ENCODE results near the gene PDE6G.

The PDE6G gene

GRCh38 chr17:81672954-81673353 lies 16.6 kb upstream of the PDE6G start:
- Histone ChIP-seq H3K4me3 (ENCODE audit: low read length) (no peak overlapping the region), H3K9ac (ENCODE audit: low read depth, low read length) (no peak overlapping the region), H3K36me3 (ENCODE audit: insufficient read depth, low read length) (peaks cover 72% of the 10 kb centered on the region), H3K4me1 (ENCODE audit: insufficient read depth, low read length) (peaks cover 4% of the 10 kb centered on the region; the same call in 1 of the 2 replicates), H3K27me3 (ENCODE audit: insufficient read depth, low read length) (no peaks in the 10 kb centered on the region), H3K9me3 (ENCODE audit: insufficient read depth, low read depth, low read length) (no peaks in the 10 kb centered on the region), H3K27ac (ENCODE audit: low read depth, low read length) (no peak overlapping the region)
- WGBS, result 97% methylated on average over 16 of the region's 16 CpGs

- WGBS, result 96% methylated on average over 18 of the region's 18 CpGs
- Histone ChIP-seq H3K9me3 (ENCODE audit: insufficient read depth, low read depth, low read length) (no peaks in the 10 kb centered on the region), H3K9ac (ENCODE audit: low read depth, low read length) (no peak overlapping the region), H3K36me3 (ENCODE audit: insufficient read depth, low read length) (peaks cover 75% of the 10 kb centered on the region), H3K27ac (ENCODE audit: low read depth, low read length) (no peak overlapping the region), H3K4me3 (ENCODE audit: low read length) (no peak overlapping the region), H3K27me3 (ENCODE audit: insufficient read depth, low read length) (no peaks in the 10 kb centered on the region), H3K4me1 (ENCODE audit: insufficient read depth, low read length) (peaks cover 8% of the 10 kb centered on the region)
Observed at GRCh38 chr17:81672504-81672903, 16.2 kb upstream of the PDE6G start.

- Histone ChIP-seq H3K4me1 (ENCODE audit: insufficient read depth, low read length) (peaks cover 16% of the 10 kb centered on the region), H3K36me3 (ENCODE audit: insufficient read depth, low read length) (peaks cover 64% of the 10 kb centered on the region), H3K4me3 (ENCODE audit: low read length) (peak overlapping the region; percentile 30), H3K27me3 (ENCODE audit: insufficient read depth, low read length) (no peaks in the 10 kb centered on the region), H3K9ac (ENCODE audit: low read depth, low read length) (no peak overlapping the region), H3K9me3 (ENCODE audit: insufficient read depth, low read depth, low read length) (no peaks in the 10 kb centered on the region), H3K27ac (ENCODE audit: low read depth, low read length) (no peak overlapping the region)
- WGBS, result 89% methylated on average over 18 of the region's 18 CpGs
Observed at GRCh38 chr17:81667754-81668153, 11.4 kb upstream of the PDE6G start.

GRCh38 chr17:81666342-81667191 lies 10.2 kb upstream of the PDE6G start, which contains the start of the genes CCDC137 and OXLD1:
Gene CCDC137 (plus strand): TSS chr17:81666737. CDS start chr17:81666767, 30 bp downstream.
Gene OXLD1 (minus strand): TSS chr17:81666605. CDS start chr17:81666577, 28 bp downstream.
- Histone ChIP-seq H3K9ac (ENCODE audit: low read depth, low read length) (peak within 1 kb of the TSS; percentile 85), H3K27ac (ENCODE audit: low read depth, low read length) (peak within 1 kb of the TSS; percentile 84), H3K4me3 (ENCODE audit: low read length) (peak within 1 kb of the TSS; percentile 95), H3K36me3 (ENCODE audit: insufficient read depth, low read length) (peaks cover 52% of the 10 kb centered on the region), H3K9me3 (ENCODE audit: insufficient read depth, low read depth, low read length) (no peaks in the 10 kb centered on the region), H3K4me1 (ENCODE audit: insufficient read depth, low read length) (peaks cover 16% of the 10 kb centered on the region), H3K27me3 (ENCODE audit: insufficient read depth, low read length) (no peaks in the 10 kb centered on the region)
- under 1% methylated on average over 96 of the region's 96 CpGs for WGBS

GRCh38 chr17:81666092-81666341 lies 9.7 kb upstream of the PDE6G start:
- 2% methylated on average over 16 of the region's 16 CpGs for WGBS
- H3K9me3 ChIP-seq (ENCODE audit: insufficient read depth, low read depth, low read length), result no peaks in the 10 kb centered on the region
- H3K27me3 ChIP-seq (ENCODE audit: insufficient read depth, low read length), result no peaks in the 10 kb centered on the region
- peaks cover 16% of the 10 kb centered on the region for H3K4me1 ChIP-seq (ENCODE audit: insufficient read depth, low read length)
- H3K27ac ChIP-seq (ENCODE audit: low read depth, low read length), result peak overlapping the region; percentile 84
- H3K4me3 ChIP-seq (ENCODE audit: low read length), result peak overlapping the region; percentile 95
- H3K9ac ChIP-seq (ENCODE audit: low read depth, low read length), result peak overlapping the region; percentile 85
- H3K36me3 ChIP-seq (ENCODE audit: insufficient read depth, low read length), result peaks cover 46% of the 10 kb centered on the region

GRCh38 chr17:81665205-81666091 lies 9.1 kb upstream of the PDE6G start:
- Histone ChIP-seq H3K9ac (ENCODE audit: low read depth, low read length) (peak overlapping the region; percentile 85), H3K4me1 (ENCODE audit: insufficient read depth, low read length) (peaks cover 16% of the 10 kb centered on the region), H3K27ac (ENCODE audit: low read depth, low read length) (peak overlapping the region; percentile 84), H3K27me3 (ENCODE audit: insufficient read depth, low read length) (no peaks in the 10 kb centered on the region), H3K4me3 (ENCODE audit: low read length) (peak overlapping the region; percentile 95), H3K36me3 (ENCODE audit: insufficient read depth, low read length) (peaks cover 41% of the 10 kb centered on the region), H3K9me3 (ENCODE audit: insufficient read depth, low read depth, low read length) (no peaks in the 10 kb centered on the region)
- 69% methylated on average over 30 of the region's 30 CpGs for WGBS

GRCh38 chr17:81664051-81664470 lies 7.7 kb upstream of the PDE6G start:
- peaks cover 16% of the 10 kb centered on the region for H3K4me1 ChIP-seq (ENCODE audit: insufficient read depth, low read length)
- no peak overlapping the region for H3K4me3 ChIP-seq (ENCODE audit: low read length)
- no peak overlapping the region for H3K9ac ChIP-seq (ENCODE audit: low read depth, low read length)
- WGBS, result 97% methylated on average over 7 of the region's 7 CpGs
- H3K9me3 ChIP-seq (ENCODE audit: insufficient read depth, low read depth, low read length), result no peaks in the 10 kb centered on the region
- H3K36me3 ChIP-seq (ENCODE audit: insufficient read depth, low read length), result peaks cover 27% of the 10 kb centered on the region
- no peak overlapping the region for H3K27ac ChIP-seq (ENCODE audit: low read depth, low read length)
- no peaks in the 10 kb centered on the region for H3K27me3 ChIP-seq (ENCODE audit: insufficient read depth, low read length)

- Histone ChIP-seq H3K27ac (ENCODE audit: low read depth, low read length) (no peak overlapping the region), H3K9me3 (ENCODE audit: insufficient read depth, low read depth, low read length) (no peaks in the 10 kb centered on the region), H3K27me3 (ENCODE audit: insufficient read depth, low read length) (no peaks in the 10 kb centered on the region), H3K9ac (ENCODE audit: low read depth, low read length) (no peak overlapping the region), H3K4me3 (ENCODE audit: low read length) (no peak overlapping the region), H3K4me1 (ENCODE audit: insufficient read depth, low read length) (peaks cover 8% of the 10 kb centered on the region; the same call in 1 of the 2 replicates), H3K36me3 (ENCODE audit: insufficient read depth, low read length) (peaks cover 13% of the 10 kb centered on the region)
- 94% methylated on average over 4 of the region's 4 CpGs for WGBS
Observed at GRCh38 chr17:81662002-81662401, 5.7 kb upstream of the PDE6G start.

- Histone ChIP-seq H3K36me3 (ENCODE audit: insufficient read depth, low read length) (peaks cover 13% of the 10 kb centered on the region), H3K4me3 (ENCODE audit: low read length) (no peak overlapping the region), H3K27ac (ENCODE audit: low read depth, low read length) (no peak overlapping the region), H3K9me3 (ENCODE audit: insufficient read depth, low read depth, low read length) (no peaks in the 10 kb centered on the region), H3K9ac (ENCODE audit: low read depth, low read length) (no peak overlapping the region), H3K4me1 (ENCODE audit: insufficient read depth, low read length) (peaks cover 4% of the 10 kb centered on the region; the same call in 1 of the 2 replicates), H3K27me3 (ENCODE audit: insufficient read depth, low read length) (no peaks in the 10 kb centered on the region)
- WGBS, result 96% methylated on average over 9 of the region's 9 CpGs
Observed at GRCh38 chr17:81660441-81660840, 4.1 kb upstream of the PDE6G start.

- no peaks in the 10 kb centered on the region for H3K4me1 ChIP-seq (ENCODE audit: insufficient read depth, low read length)
Observed at GRCh38 chr17:81659038-81659437, 2.7 kb upstream of the PDE6G start.

GRCh38 chr17:81656835-81657234 lies 493 bp upstream of the PDE6G start:
- no peak overlapping the region for H3K27ac ChIP-seq (ENCODE audit: low read depth, low read length)
- no peaks in the 10 kb centered on the region for H3K27me3 ChIP-seq (ENCODE audit: insufficient read depth, low read length)
- no peak overlapping the region for H3K9ac ChIP-seq (ENCODE audit: low read depth, low read length)
- H3K4me1 ChIP-seq (ENCODE audit: insufficient read depth, low read length), result peaks cover 4% of the 10 kb centered on the region
- H3K9me3 ChIP-seq (ENCODE audit: insufficient read depth, low read depth, low read length), result no peaks in the 10 kb centered on the region
- H3K36me3 ChIP-seq (ENCODE audit: insufficient read depth, low read length), result no peaks in the 10 kb centered on the region
- WGBS, result 85% methylated on average over 4 of the region's 4 CpGs
- no peak overlapping the region for H3K4me3 ChIP-seq (ENCODE audit: low read length)

More at GRCh38 chr17:81659038-81659437, 2.7 kb upstream of the PDE6G start:
- H3K27ac ChIP-seq (ENCODE audit: low read depth, low read length), result no peak overlapping the region
- 96% methylated on average over 5 of the region's 5 CpGs for WGBS
- peaks cover 2% of the 10 kb centered on the region; the same call in 1 of the 2 replicates for H3K36me3 ChIP-seq (ENCODE audit: insufficient read depth, low read length)
- no peaks in the 10 kb centered on the region for H3K9me3 ChIP-seq (ENCODE audit: insufficient read depth, low read depth, low read length)
- H3K4me3 ChIP-seq (ENCODE audit: low read length), result no peak overlapping the region
- H3K9ac ChIP-seq (ENCODE audit: low read depth, low read length), result no peak overlapping the region
- no peaks in the 10 kb centered on the region for H3K27me3 ChIP-seq (ENCODE audit: insufficient read depth, low read length)
